ENCODE data around the gene IL2RA.
"Not testable (repeated sequence)": the region's sequence is repeated elsewhere in the genome, so short reads cannot be mapped to it uniquely, and the experiment has no call there.

IL2RA gene

DNA sequence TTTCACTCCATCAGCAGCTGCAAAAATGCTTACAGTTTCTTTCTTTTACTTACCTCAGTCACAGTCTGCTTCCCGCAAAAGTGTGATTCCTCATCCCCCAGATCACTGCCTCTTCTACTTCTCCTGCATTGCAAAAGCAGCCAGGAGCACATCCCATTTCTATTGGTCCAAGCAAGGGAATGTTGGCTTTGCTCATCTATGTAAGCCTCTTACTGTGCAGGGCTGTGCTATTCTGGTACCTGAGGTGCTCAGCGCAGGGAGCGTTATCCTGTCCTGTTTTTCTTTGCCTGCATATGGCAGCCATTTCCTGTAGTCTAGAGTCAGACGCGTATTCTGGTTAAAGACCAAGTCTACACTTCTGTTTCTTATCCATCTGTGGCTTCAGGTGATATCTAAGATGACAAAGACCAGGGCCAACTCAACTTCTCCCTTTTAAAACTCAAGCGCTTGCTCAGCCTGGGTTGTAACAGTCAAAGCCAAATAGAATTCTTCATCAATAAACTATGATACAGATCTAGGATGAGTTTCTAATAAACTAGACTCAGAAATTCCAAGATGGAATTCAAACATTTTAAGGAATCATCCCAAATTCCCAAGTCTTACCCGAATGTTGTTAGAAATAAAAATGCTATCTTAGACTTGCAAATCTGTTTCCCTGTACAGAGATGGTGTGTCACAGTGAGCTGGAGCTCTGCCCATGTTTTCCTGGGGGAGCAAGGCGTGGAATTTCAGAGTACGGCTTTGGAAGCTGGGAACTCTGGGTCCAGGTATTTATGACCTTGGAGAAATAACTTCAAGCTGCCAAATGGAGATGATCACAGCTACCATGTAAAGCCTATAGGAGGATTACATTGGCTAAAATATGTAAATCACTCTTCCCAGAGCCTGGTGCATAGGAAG is 20.6 kb upstream of the IL2RA start:
- DNase-seq (ENCODE audit: low spot score) = no peak

DNA sequence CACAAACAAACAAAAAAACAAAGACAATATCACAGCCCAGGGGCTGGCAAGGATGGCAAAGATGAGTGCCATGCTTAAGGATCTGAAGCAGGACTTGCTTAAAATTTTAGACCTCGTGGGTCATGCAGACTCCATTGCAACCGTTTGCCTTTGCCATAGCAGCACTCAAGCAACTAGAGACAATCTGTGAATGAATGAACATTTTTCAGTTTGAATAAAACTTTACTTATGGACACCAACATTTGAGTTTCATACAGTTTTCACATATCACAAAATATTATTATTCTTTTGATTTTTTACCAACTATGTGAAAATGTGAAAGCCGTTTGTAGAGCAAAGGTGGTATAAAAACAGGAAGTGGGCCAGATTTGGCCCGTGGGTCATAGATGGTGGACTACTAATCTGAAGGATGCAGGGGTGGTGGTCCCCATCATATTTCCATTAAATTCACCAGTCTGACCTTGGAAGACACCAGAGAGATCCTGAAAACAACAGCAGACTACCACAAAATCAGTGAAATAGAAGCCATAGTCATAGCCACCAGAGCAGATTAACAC is 18.3 kb upstream of the IL2RA start:
- no peak for DNase-seq (ENCODE audit: low spot score)

GRCh38 chr10:6079044-6079443 is 16.9 kb upstream of the IL2RA start:
- no peak for DNase-seq (ENCODE audit: low spot score)

- no peak for DNase-seq (ENCODE audit: low spot score)
Measured at GRCh38 chr10:6077071-6077675, 15.0 kb upstream of the IL2RA start.

DNA sequence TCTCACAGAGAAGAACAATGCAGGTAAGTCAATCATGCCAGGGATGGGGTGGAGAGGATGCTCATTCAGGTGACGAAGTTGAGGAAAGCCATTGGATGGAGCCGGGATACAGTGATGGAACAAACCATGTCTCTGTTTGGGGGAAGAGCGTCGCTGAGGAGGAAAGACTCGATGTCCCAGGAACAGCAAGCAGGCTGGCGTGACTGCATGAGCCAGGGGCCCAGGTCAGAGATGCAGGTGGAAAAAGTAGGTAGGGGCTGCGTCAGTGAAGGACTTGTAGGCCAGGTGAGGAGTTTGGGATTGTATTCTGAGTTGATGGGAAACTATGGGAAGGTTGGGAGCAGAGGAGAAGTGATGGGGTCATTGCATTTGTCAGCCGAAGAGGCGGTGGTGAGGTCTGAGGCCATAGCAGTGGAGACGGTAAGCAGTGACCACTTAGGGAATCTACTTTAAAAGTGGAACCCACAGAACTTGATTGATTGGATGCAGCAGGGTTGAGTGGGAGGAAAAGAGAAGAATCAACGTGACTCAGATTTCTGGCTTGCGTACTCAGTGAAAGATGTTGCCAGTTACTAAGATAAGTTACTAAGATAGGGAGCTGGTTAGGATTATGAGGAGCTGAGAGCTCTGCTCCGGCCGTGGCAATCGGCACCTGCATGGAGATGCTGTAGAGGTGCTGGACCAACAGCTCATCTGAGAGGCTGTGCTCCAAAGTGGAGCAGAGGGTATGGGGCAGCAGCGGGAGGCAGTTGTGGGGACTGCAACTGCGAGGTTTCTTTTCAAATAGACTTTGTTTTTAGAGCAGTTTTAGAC is 12.5 kb upstream of the IL2RA start:
- no peak for DNase-seq (ENCODE audit: low spot score)

DNA sequence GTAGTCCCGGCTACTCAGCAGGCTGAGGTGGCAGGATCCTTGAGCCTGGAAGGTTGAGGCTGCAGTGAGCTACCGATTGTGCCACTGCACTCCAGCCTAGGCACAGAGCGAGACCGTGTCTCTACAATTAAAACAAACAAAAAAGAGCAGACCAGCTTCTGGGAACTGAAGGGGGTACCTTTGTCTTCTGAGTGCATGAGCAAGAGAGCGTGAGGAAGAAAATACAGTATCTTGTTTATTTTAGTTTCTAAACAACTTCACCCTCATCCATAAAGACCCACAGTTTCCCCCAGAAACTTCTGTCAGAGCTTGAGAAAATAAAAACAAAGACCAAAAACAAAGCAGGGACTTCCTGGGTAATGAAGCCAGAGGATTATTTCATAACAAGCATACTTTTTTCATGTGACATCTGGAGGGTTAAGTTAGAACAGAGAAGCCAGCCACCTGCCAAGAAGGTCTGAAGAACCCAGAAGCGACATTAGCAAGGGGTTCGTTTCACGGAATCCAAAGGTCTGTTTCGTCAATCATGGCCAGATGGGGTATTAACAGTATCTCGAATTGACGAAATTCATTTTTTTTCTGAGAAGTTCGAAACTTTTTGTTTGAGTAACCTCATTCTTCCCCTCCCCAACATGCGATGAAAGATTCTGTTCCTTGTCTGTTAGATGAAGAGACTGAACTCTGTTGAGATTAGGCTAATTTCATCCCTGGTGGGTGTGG is 10.2 kb upstream of the IL2RA start:
- peak; percentile 63 for DNase-seq (ENCODE audit: low spot score)

- DNase-seq (ENCODE audit: low spot score) = no peak
Measured at GRCh38 chr10:6071181-6072175, 9.3 kb upstream of the IL2RA start.

DNA sequence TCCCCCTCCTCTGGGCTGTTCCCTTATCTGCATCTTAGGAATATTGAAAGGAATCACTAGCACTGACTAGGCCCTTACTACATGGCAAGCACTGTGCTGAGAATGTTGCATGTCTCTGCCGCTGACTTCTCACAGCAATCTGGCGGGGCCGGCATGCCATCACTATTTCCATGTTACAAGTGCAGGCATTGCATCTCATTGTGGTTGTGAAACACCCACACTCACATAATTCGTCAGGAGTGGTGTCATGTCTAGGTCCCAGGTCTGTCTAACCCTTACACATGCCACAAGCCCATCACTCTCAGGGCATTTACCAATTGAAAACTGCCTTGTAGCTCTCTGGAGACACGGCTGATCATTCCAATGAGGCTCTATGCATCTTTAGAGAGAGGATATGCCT is 8.5 kb upstream of the IL2RA start:
- no peak for DNase-seq (ENCODE audit: low spot score)

DNA sequence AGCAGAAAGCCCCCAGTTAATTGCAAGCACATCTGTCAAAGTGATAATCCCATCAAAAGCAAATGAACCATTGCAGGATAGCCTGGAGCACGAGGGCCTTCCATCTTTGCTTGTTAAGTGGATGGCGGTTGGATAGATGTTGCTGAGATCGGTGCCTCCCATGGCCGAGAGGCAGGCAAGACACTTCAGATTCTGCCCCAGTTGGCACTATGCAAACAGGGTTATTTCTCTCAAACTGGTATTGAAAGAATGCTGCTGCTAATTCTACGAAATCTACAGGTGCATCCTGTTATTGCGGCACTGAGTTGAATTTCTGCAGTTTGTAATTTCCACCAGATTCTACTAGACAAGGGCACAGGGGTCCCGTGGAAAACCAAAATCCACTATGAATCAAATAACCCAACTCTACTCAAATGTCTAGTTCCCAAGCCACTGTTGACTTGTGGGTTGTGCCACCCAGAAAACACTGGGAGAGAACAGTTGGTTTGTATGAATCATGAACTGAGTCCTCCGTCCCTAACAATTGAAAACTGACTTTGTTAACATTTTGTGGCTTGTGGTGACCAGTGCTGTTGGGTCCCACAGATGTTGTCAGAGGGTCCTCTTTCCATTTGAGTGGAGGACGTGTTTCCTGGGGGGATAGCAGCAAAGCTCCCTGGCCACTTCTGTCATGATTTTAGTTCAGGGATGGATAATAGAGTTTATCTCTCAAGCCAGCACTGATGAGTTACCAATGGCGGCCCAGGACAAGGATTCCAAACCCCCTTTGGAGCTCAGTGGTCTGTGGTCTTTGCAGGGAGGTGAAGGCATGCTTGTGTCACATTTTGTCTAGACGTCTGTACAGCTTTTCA is 7.1 kb upstream of the IL2RA start:
- peak; percentile 60 for DNase-seq (ENCODE audit: low spot score)

GRCh38 chr10:6068422-6068821 is 6.3 kb upstream of the IL2RA start:
- DNase-seq (ENCODE audit: low spot score) = no peak

GRCh38 chr10:6068006-6068405 is 5.8 kb upstream of the IL2RA start:
- no peak for DNase-seq (ENCODE audit: low spot score)

GRCh38 chr10:6067457-6067856 is 5.3 kb upstream of the IL2RA start:
- no peak for DNase-seq (ENCODE audit: low spot score)

GRCh38 chr10:6065835-6066234 is 3.7 kb upstream of the IL2RA start:
- DNase-seq (ENCODE audit: low spot score) = no peak

- no peak for DNase-seq (ENCODE audit: low spot score)
Measured at GRCh38 chr10:6065406-6065805, 3.2 kb upstream of the IL2RA start.

- not testable (repeated sequence) for DNase-seq (ENCODE audit: low spot score)
Measured at GRCh38 chr10:6064726-6065125, 2.6 kb upstream of the IL2RA start.

DNA sequence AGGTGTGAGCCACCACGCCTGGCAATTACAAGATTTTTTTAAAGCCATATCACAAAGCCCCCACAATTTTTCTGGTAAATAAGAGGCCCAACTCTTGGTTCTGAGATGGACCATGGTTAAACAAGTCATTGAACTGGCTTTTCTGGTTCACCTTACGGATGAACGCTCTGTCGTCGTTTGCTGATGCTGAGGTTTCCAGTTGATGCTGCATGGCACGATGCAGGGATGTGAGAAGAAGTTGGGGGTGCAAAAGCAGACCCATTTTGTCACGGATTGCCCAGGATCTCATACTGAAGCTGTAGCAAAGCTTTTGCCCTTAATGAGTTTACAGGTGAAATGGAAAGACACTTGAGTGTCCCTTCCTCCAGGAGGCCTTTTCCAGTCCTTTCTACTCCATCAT is 2.0 kb upstream of the IL2RA start:
- no peak for DNase-seq (ENCODE audit: low spot score)

DNA sequence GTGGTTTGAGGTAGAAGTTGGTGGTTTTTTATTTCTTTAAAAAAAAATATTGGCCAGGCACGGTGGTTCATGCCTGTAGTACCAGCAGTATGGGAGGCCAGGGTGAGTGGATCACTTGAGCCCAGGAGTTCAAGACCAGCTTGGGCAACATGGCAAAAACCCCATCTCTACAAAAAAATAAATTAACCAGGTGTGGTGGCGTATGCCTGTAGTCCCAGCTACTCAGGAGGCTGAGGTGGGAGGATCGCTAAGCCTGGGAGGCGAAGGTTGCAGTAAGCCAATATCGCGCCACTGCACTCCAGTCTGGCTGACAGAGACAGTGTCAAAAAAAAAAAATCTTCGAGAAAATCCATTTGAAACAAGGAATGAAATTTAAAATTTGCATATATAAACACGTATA is 1.1 kb downstream of the IL2RA start:
- DNase-seq (ENCODE audit: low spot score) = no peak

DNA sequence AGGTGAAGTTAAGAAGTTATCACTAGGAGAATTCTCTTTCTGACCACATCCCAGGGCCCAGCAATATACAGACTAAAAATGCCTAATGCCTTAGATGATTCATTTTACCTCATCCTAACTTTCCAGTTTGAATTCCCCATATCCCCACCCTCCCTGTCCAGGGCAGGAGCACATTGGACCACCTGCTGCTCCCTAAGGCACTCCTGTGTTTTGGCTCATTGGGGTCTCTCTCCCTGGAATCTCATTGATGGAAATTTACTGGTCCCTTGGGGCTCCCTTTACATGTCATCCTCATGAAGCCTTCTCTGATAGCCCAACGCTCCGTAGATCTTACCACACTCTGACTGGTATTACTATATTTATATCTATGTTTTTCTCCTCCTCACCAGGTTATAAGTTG is 2.7 kb downstream of the IL2RA start:
- no peak for DNase-seq (ENCODE audit: low spot score)

GRCh38 chr10:6058682-6059475 is 3.3 kb downstream of the IL2RA start:
- peak; percentile 79 for DNase-seq (ENCODE audit: low spot score)

Data from CD4-positive, alpha-beta T cell treated with Interleukin-2 at 100 ng/mL for 4 hours (primary cell).